HEK293 (cell line): ENCODE results near the gene KATNAL2.
A peak's percentile ranks its signal among the peaks of the same experiment; 100 is the strongest.

Source experiments
- KLF10 ChIP-seq: fragments of 450-650 bp; IDR thresholded peaks from 2 replicates; pipeline ENCODE4 v1.5.1; 2018; ENCODE audit warnings: missing biosample characterization, mild to moderate bottlenecking, missing genetic modification characterization
- MYNN ChIP-seq: fragments of 450-650 bp; formaldehyde crosslinking; IDR thresholded peaks from 2 replicates; pipeline ENCODE4 v1.5.1; 2016; ENCODE audit warnings: missing biosample characterization, missing genetic modification characterization, borderline replicate concordance
- SP7 ChIP-seq: fragments of 450-650 bp; formaldehyde crosslinking; IDR thresholded peaks from 2 replicates; pipeline ENCODE4 v1.5.1; 2016; ENCODE audit warnings: missing biosample characterization, missing genetic modification characterization
- TCF7L2 ChIP-seq: IDR thresholded peaks from 2 replicates; pipeline ENCODE4 v1.6.1; 2011; ENCODE audit warnings: low read depth, mild to moderate bottlenecking, inconsistent platforms, low read length, moderate library complexity, borderline replicate concordance
- ZBTB1 ChIP-seq: fragments of 450-650 bp; formaldehyde crosslinking; IDR thresholded peaks from 2 replicates; pipeline ENCODE4 v1.5.1; 2016; ENCODE audit warnings: missing biosample characterization, missing genetic modification characterization
- ZEB2 ChIP-seq: fragments of 450-650 bp; formaldehyde crosslinking; IDR thresholded peaks from 2 replicates; pipeline ENCODE4 v1.5.1; 2016; ENCODE audit warnings: missing biosample characterization, missing genetic modification characterization
- ZFHX2 ChIP-seq: fragments of 450-650 bp; formaldehyde crosslinking; conservative IDR thresholded peaks from 2 replicates; pipeline ENCODE4 v1.5.1; 2016; ENCODE audit warnings: missing biosample characterization, missing genetic modification characterization
- ZNF10 ChIP-seq: fragments of 450-650 bp; formaldehyde crosslinking; IDR thresholded peaks from 2 replicates; pipeline ENCODE4 v1.5.1; 2017; ENCODE audit warnings: missing biosample characterization, missing genetic modification characterization
- ZNF174 ChIP-seq: fragments of 450-650 bp; formaldehyde crosslinking; IDR thresholded peaks from 2 replicates; pipeline ENCODE4 v1.5.0; 2017; ENCODE audit warnings: missing biosample characterization, mild to moderate bottlenecking, missing genetic modification characterization
- ZNF19 ChIP-seq: fragments of 450-650 bp; formaldehyde crosslinking; IDR thresholded peaks from 2 replicates; pipeline ENCODE4; 2016; ENCODE audit warnings: missing biosample characterization, missing genetic modification characterization, low read depth
- ZNF2 ChIP-seq: fragments of 450-650 bp; formaldehyde crosslinking; IDR thresholded peaks from 2 replicates; pipeline ENCODE4 v1.5.1; 2016; ENCODE audit warnings: missing biosample characterization, missing genetic modification characterization
- ZNF202 ChIP-seq: fragments of 450-650 bp; formaldehyde crosslinking; IDR thresholded peaks from 2 replicates; pipeline ENCODE4 v1.5.1; 2016; ENCODE audit warnings: missing biosample characterization, missing genetic modification characterization, borderline replicate concordance
- ZNF211 ChIP-seq: fragments of 450-650 bp; formaldehyde crosslinking; IDR thresholded peaks from 2 replicates; pipeline ENCODE4 v1.5.1; 2016; ENCODE audit warnings: low read depth, missing biosample characterization, missing genetic modification characterization
- ZNF221 ChIP-seq: fragments of 450-650 bp; formaldehyde crosslinking; IDR thresholded peaks from 2 replicates; pipeline ENCODE4 v1.5.1; 2017; ENCODE audit warnings: missing biosample characterization, missing genetic modification characterization, borderline replicate concordance
- ZNF223 ChIP-seq: fragments of 450-650 bp; formaldehyde crosslinking; IDR thresholded peaks from 2 replicates; pipeline ENCODE4 v1.5.1; 2016; ENCODE audit warnings: missing biosample characterization, missing genetic modification characterization
- ZNF274 ChIP-seq, 2 experiments: fragments of 200-500 bp in 1 of 2; fragments of 450-650 bp in 1 of 2; sonication (Bioruptor generic) in 1 of 2; formaldehyde crosslinking in 1 of 2; IDR thresholded peaks; 2 replicates each; pipeline versions ENCODE4 v1.5.1 to v1.6.1; 2014 to 2016; ENCODE audit warnings: borderline replicate concordance in 1 of 2, inconsistent platforms in 1 of 2, low read length in 1 of 2, missing biosample characterization in 1 of 2, missing genetic modification characterization in 1 of 2
- ZNF335 ChIP-seq: fragments of 450-650 bp; formaldehyde crosslinking; conservative IDR thresholded peaks from 2 replicates; pipeline ENCODE4 v1.5.1; 2016; ENCODE audit warnings: missing biosample characterization, missing genetic modification characterization
- ZNF354C ChIP-seq: fragments of 450-650 bp; formaldehyde crosslinking; IDR thresholded peaks from 2 replicates; pipeline ENCODE4 v1.5.1; 2016; ENCODE audit warnings: missing biosample characterization, missing genetic modification characterization, low read depth, borderline replicate concordance
- ZNF585B ChIP-seq: fragments of 450-650 bp; formaldehyde crosslinking; IDR thresholded peaks from 2 replicates; pipeline ENCODE4 v1.5.1; 2016; ENCODE audit warnings: missing biosample characterization, missing genetic modification characterization
- ZNF600 ChIP-seq: fragments of 450-650 bp; formaldehyde crosslinking; IDR thresholded peaks from 2 replicates; pipeline ENCODE4 v1.5.1; 2016; ENCODE audit warnings: missing biosample characterization, missing genetic modification characterization
- ZNF624 ChIP-seq: fragments of 450-650 bp; formaldehyde crosslinking; IDR thresholded peaks from 2 replicates; pipeline ENCODE4 v1.5.1; 2017; ENCODE audit warnings: missing biosample characterization, missing genetic modification characterization
- ZNF843 ChIP-seq: fragments of 450-650 bp; formaldehyde crosslinking; IDR thresholded peaks from 2 replicates; pipeline ENCODE4 v1.5.1; 2016; ENCODE audit warnings: missing biosample characterization, missing genetic modification characterization
- ZXDB ChIP-seq: fragments of 450-650 bp; formaldehyde crosslinking; IDR thresholded peaks from 2 replicates; pipeline ENCODE4 v1.5.1; 2016; ENCODE audit warnings: missing biosample characterization, missing genetic modification characterization
- TF ChIP-seq, protein P1 (sequence below): IDR thresholded peaks from 2 replicates; pipeline ENCODE4 v1.6.1; 2011; ENCODE audit warnings: mild to moderate bottlenecking, low read depth, low read length, borderline replicate concordance
- TF ChIP-seq, protein P2 (sequence below): fragments of 450-650 bp; formaldehyde crosslinking; IDR thresholded peaks from 2 replicates; pipeline ENCODE4 v1.5.1; 2016; ENCODE audit warnings: missing biosample characterization, missing genetic modification characterization
- TF ChIP-seq, protein P3 (sequence below): fragments of 450-650 bp; formaldehyde crosslinking; IDR thresholded peaks from 2 replicates; pipeline ENCODE4 v1.5.1; 2016; ENCODE audit warnings: missing biosample characterization, missing genetic modification characterization, low read depth
- TF ChIP-seq, protein P4 (sequence below): fragments of 450-650 bp; formaldehyde crosslinking; IDR thresholded peaks from 2 replicates; pipeline ENCODE4 v1.5.1; 2016; ENCODE audit warnings: missing biosample characterization, missing genetic modification characterization
- TF ChIP-seq, protein P5 (sequence below): fragments of 450-650 bp; formaldehyde crosslinking; IDR thresholded peaks from 2 replicates; pipeline ENCODE4 v1.5.1; 2016; ENCODE audit warnings: missing biosample characterization, missing genetic modification characterization, borderline replicate concordance
- TF ChIP-seq, protein P6 (sequence below): fragments of 450-650 bp; formaldehyde crosslinking; IDR thresholded peaks from 2 replicates; pipeline ENCODE4 v1.5.1; 2016; ENCODE audit warnings: missing biosample characterization, missing genetic modification characterization, borderline replicate concordance

Gene KATNAL2

DNA sequence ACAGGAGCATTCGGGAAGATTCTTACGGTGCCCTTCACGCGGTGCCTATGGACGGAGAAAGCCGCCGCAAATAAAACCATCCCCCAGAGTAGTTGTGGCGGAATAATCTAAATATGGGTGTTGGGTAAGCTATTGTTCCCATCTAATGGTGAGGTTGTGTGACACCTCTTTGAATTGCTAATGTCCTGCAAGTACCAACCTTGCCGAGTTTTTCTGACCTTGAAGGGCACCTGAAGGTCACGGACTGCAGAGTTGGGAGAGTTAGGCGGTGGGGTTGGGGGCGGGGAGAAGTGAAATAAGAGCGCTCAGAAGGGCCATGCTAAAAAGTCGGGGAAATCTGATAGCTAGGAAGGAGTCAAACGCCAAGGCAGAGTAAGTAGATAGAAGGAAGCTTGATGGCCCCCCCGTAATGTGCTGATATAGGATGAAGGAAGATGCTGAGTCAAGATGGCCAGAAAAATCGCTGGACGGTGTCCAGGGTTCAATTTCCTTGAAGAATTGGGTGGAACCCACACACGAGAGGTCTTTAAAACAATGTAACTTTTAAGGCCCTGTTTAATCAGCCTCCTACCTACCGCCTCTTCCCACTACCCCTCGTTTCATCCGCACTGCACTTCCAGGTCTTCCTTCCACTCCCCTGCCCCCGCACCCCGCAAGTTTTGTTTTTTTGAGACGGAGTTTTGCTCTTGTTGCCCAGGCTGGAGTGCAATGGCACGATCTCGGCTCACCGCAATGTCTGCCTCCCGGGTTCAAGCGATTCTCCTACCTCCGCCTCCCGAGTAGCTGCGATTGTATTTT is 600 bp downstream of the KATNAL2 start (continued):
- TF ChIP-seq, protein P1, sequence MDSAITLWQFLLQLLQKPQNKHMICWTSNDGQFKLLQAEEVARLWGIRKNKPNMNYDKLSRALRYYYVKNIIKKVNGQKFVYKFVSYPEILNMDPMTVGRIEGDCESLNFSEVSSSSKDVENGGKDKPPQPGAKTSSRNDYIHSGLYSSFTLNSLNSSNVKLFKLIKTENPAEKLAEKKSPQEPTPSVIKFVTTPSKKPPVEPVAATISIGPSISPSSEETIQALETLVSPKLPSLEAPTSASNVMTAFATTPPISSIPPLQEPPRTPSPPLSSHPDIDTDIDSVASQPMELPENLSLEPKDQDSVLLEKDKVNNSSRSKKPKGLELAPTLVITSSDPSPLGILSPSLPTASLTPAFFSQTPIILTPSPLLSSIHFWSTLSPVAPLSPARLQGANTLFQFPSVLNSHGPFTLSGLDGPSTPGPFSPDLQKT: no peak
- TF ChIP-seq ZNF174 (tag by site-specific recombination) (no peak), ZNF19 (tag by site-specific recombination) (no peak), ZBTB1 (no peak), TCF7L2 (no peak), ZXDB (peak; percentile 59; the same call in 1 of the 2 replicates), KLF10 (tag by site-specific recombination) (no peak), ZEB2 (tag by site-specific recombination) (0 out of 2 replicates have a peak, but pooled peaks have one; percentile 18), ZNF2 (tag by site-specific recombination) (no peak), ZNF843 (tag by site-specific recombination) (no peak; the same call in 1 of the 2 replicates), ZNF624 (tag by site-specific recombination) (no peak), ZNF585B (tag by site-specific recombination) (no peak), ZNF10 (tag by site-specific recombination) (no peak), ZNF221 (no peak), ZNF600 (no peak), ZNF354C (no peak), ZNF211 (tag by site-specific recombination) (no peak), MYNN (no peak), ZFHX2 (tag by site-specific recombination) (peak; percentile 78), ZNF223 (tag by site-specific recombination) (no peak), ZNF202 (no peak), SP7 (tag by site-specific recombination) (peak; percentile 35; the same call in 1 of the 2 replicates), ZNF335 (tag by site-specific recombination) (peak; percentile 83), ZNF274 (IDR thresholded peaks at IDR 0.05; ENCODE audit: low read length) (no peak), ZNF274 (tag by site-specific recombination; IDR thresholded peaks at IDR 0.05; ENCODE audit: borderline replicate concordance) (no peak)
- TF ChIP-seq, protein P2, sequence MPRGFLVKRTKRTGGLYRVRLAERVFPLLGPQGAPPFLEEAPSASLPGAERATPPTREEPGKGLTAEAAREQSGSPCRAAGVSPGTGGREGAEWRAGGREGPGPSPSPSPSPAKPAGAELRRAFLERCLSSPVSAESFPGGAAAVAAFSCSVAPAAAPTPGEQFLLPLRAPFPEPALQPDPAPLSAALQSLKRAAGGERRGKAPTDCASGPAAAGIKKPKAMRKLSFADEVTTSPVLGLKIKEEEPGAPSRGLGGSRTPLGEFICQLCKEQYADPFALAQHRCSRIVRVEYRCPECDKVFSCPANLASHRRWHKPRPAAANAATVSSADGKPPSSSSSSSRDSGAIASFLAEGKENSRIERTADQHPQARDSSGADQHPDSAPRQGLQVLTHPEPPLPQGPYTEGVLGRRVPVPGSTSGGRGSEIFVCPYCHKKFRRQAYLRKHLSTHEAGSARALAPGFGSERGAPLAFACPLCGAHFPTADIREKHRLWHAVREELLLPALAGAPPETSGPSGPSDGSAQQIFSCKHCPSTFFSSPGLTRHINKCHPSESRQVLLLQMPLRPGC (tag by site-specific recombination): no peak
- TF ChIP-seq, protein P3, sequence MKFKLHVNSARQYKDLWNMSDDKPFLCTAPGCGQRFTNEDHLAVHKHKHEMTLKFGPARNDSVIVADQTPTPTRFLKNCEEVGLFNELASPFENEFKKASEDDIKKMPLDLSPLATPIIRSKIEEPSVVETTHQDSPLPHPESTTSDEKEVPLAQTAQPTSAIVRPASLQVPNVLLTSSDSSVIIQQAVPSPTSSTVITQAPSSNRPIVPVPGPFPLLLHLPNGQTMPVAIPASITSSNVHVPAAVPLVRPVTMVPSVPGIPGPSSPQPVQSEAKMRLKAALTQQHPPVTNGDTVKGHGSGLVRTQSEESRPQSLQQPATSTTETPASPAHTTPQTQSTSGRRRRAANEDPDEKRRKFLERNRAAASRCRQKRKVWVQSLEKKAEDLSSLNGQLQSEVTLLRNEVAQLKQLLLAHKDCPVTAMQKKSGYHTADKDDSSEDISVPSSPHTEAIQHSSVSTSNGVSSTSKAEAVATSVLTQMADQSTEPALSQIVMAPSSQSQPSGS: no peak
- TF ChIP-seq, protein P4, sequence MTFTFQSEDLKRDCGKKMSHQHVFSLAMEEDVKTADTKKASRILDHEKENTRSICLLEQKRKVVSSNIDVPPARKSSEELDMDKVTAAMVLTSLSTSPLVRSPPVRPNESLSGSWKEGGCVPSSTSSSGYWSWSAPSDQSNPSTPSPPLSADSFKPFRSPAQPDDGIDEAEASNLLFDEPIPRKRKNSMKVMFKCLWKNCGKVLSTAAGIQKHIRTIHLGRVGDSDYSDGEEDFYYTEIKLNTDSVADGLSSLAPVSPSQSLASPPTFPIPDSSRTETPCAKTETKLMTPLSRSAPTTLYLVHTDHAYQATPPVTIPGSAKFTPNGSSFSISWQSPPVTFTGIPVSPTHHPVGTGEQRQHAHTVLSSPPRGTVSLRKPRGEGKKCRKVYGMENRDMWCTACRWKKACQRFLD (tag by site-specific recombination): no peak
- TF ChIP-seq, protein P5, sequence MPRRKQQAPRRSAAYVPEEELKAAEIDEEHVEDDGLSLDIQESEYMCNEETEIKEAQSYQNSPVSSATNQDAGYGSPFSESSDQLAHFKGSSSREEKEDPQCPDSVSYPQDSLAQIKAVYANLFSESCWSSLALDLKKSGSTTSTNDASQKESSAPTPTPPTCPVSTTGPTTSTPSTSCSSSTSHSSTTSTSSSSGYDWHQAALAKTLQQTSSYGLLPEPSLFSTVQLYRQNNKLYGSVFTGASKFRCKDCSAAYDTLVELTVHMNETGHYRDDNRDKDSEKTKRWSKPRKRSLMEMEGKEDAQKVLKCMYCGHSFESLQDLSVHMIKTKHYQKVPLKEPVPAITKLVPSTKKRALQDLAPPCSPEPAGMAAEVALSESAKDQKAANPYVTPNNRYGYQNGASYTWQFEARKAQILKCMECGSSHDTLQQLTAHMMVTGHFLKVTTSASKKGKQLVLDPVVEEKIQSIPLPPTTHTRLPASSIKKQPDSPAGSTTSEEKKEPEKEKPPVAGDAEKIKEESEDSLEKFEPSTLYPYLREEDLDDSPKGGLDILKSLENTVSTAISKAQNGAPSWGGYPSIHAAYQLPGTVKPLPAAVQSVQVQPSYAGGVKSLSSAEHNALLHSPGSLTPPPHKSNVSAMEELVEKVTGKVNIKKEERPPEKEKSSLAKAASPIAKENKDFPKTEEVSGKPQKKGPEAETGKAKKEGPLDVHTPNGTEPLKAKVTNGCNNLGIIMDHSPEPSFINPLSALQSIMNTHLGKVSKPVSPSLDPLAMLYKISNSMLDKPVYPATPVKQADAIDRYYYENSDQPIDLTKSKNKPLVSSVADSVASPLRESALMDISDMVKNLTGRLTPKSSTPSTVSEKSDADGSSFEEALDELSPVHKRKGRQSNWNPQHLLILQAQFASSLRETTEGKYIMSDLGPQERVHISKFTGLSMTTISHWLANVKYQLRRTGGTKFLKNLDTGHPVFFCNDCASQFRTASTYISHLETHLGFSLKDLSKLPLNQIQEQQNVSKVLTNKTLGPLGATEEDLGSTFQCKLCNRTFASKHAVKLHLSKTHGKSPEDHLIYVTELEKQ (tag by site-specific recombination): no peak
- TF ChIP-seq, protein P6, sequence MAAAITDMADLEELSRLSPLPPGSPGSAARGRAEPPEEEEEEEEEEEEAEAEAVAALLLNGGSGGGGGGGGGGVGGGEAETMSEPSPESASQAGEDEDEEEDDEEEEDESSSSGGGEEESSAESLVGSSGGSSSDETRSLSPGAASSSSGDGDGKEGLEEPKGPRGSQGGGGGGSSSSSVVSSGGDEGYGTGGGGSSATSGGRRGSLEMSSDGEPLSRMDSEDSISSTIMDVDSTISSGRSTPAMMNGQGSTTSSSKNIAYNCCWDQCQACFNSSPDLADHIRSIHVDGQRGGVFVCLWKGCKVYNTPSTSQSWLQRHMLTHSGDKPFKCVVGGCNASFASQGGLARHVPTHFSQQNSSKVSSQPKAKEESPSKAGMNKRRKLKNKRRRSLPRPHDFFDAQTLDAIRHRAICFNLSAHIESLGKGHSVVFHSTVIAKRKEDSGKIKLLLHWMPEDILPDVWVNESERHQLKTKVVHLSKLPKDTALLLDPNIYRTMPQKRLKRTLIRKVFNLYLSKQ (tag by site-specific recombination): no peak
